Measurements from ENCODE around the gene LRIG3. TPM values are rescaled to one million over a fixed set of nuclear protein-coding genes. Genes with fewer than 3 reads are reported as not detected.

LRIG3 gene
- total and polyA plus RNA-seq, 9 of the 15 experiments (the other 6 are each of a cell fraction or from before 2014, with no cell fraction given), result 0.18 TPM; not detected in 8

GRCh38 chr12:58833853-58834252 is 86.5 kb downstream of the LRIG3 start:
- no peaks in the 10 kb centered on the region for H3K9me3 ChIP-seq (replicated peaks; ENCODE audit: control insufficient read depth, insufficient read depth, low read depth, low read length)
- H3K27me3 ChIP-seq (ENCODE audit: control insufficient read depth in 2 of 2, insufficient read depth in 2 of 2, low read length in 2 of 2), result no peaks in the 10 kb centered on the region
- POLR2A ChIA-PET, result no interaction called here
- H2AFZ ChIP-seq (ENCODE audit: low read depth, low read length), result no peak overlapping the region
- H3K4me2 ChIP-seq (ENCODE audit: insufficient read depth, low read length), result no peak overlapping the region
- no peaks in the 10 kb centered on the region for H3K79me2 ChIP-seq (ENCODE audit: control insufficient read depth, insufficient read depth, low read length)
- BruUV-seq (replicated peaks), result no TSS peak
- no peaks in the 10 kb centered on the region for H3K4me1 ChIP-seq (replicated peaks in 1 of 2; ENCODE audit: control insufficient read depth in 2 of 2, insufficient read depth in 2 of 2, low read length in 2 of 2)
- ATAC-seq (no peak), FAIRE-seq (no peak), DNase-seq (ENCODE audit: extremely low read depth in 1 of 4, low spot score in 3 of 4) (no peak)
- in situ Hi-C loops (cut with MboI), result no loop called here
- H3K4me3 ChIP-seq, result no peak overlapping the region
- CTCF ChIA-PET (ENCODE audit: low intra/inter-chr PET ratio), result no interaction called here
- H3K9me1 ChIP-seq (ENCODE audit: control insufficient read depth, insufficient read depth, low read length), result no peaks in the 10 kb centered on the region
- no peak overlapping the region for H3K27ac ChIP-seq (ENCODE audit: extremely low read depth, low read depth, low read length)
- intact Hi-C loops (cut with micrococcal nuclease), result no loop called here
- no peaks in the 10 kb centered on the region for H4K20me1 ChIP-seq (replicated peaks; ENCODE audit: control insufficient read depth, insufficient read depth, low read length)
- H3K9ac ChIP-seq (ENCODE audit: insufficient read depth in 1 of 2, low read depth in 2 of 2, low read length in 2 of 2), result no peak overlapping the region
- no peaks in the 10 kb centered on the region for H3K36me3 ChIP-seq (ENCODE audit: control insufficient read depth, insufficient read depth, low read length)
- WGBS (ENCODE audit: insufficient coverage, low coverage, missing lambda C conversion rate), result 0% methylated on average over 3 of the region's 3 CpGs
- TF ChIP-seq ZNF253 (CRISPR knock-in tag; conservative IDR thresholded peaks at IDR 0.05) (no peak), BACH1 (tag; IDR thresholded peaks at IDR 0.05) (no peak), TCF15 (CRISPR knock-in tag; IDR thresholded peaks at IDR 0.05) (no peak), ZNF143 (CRISPR knock-in tag; IDR thresholded peaks at IDR 0.05) (no peak), PTTG1 (tag; IDR thresholded peaks at IDR 0.05; ENCODE audit: low read depth) (no peak), ILF3 (IDR thresholded peaks at IDR 0.05; ENCODE audit: borderline replicate concordance) (no peak)

DNA sequence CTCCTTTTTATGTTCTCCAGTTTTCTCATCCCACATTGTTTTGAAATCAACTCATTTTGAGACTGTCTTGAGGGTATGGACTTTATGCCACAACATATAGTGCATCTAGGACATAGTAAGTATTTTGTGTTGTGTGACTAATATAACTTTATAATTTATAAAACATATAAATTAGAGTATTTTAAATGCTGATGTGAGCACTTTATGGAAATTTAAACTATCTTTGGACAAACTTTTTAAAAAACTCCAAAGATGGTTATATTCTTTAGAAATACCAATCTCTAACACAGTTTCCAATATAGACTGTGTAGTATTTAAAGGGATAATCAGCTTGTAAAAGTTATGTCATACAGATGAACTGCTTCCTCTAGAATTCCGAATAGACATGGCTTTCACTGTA is 87.4 kb downstream of the LRIG3 start:
- no peak for TF ChIP-seq ZNF174 (CRISPR knock-in tag; IDR thresholded peaks at IDR 0.05)
- no peak for TF ChIP-seq ZNF551 (CRISPR knock-in tag; IDR thresholded peaks at IDR 0.05)
- no peak for TF ChIP-seq HDAC6 (IDR thresholded peaks at IDR 0.05; ENCODE audit: low read depth, low read length)
- no peak for TF ChIP-seq CBFA2T3 (IDR thresholded peaks at IDR 0.05)
- TF ChIP-seq ZNF395 (CRISPR knock-in tag; IDR thresholded peaks at IDR 0.05), result no peak
- no peak for TF ChIP-seq TEAD2 (tag; IDR thresholded peaks at IDR 0.05)
- TF ChIP-seq PBX2 (CRISPR knock-in tag; IDR thresholded peaks at IDR 0.05; ENCODE audit: low read depth), result no peak
- no peak for TF ChIP-seq PBX2 (tag; conservative IDR thresholded peaks at IDR 0.05; ENCODE audit: low read depth)
- WGBS (ENCODE audit: insufficient coverage, low coverage, missing lambda C conversion rate), result 0% methylated on average over 1 of the region's 1 CpG
- H3K9me1 ChIP-seq (ENCODE audit: control insufficient read depth, insufficient read depth, low read length), result no peaks in the 10 kb centered on the region
- H2AFZ ChIP-seq (ENCODE audit: low read depth, low read length), result no peak overlapping the region
- intact Hi-C loops (cut with micrococcal nuclease), result no loop called here
- H3K4me1 ChIP-seq (replicated peaks in 1 of 2; ENCODE audit: control insufficient read depth in 2 of 2, insufficient read depth in 2 of 2, low read length in 2 of 2), result no peaks in the 10 kb centered on the region
- H4K20me1 ChIP-seq (replicated peaks; ENCODE audit: control insufficient read depth, insufficient read depth, low read length), result no peaks in the 10 kb centered on the region
- no TSS peak for BruUV-seq (replicated peaks)
- no peak overlapping the region for H3K4me3 ChIP-seq
- ATAC-seq (no peak), FAIRE-seq (no peak), DNase-seq (ENCODE audit: extremely low read depth in 1 of 4, low spot score in 3 of 4) (no peak)
- H3K79me2 ChIP-seq (ENCODE audit: control insufficient read depth, insufficient read depth, low read length), result no peaks in the 10 kb centered on the region
- no peak overlapping the region for H3K9ac ChIP-seq (ENCODE audit: insufficient read depth in 1 of 2, low read depth in 2 of 2, low read length in 2 of 2)
- no peaks in the 10 kb centered on the region for H3K27me3 ChIP-seq (ENCODE audit: control insufficient read depth in 2 of 2, insufficient read depth in 2 of 2, low read length in 2 of 2)
- CTCF ChIA-PET (ENCODE audit: low intra/inter-chr PET ratio), result no interaction called here
- H3K9me3 ChIP-seq (replicated peaks; ENCODE audit: control insufficient read depth, insufficient read depth, low read depth, low read length), result no peaks in the 10 kb centered on the region
- POLR2A ChIA-PET, result no interaction called here
- H3K36me3 ChIP-seq (ENCODE audit: control insufficient read depth, insufficient read depth, low read length), result no peaks in the 10 kb centered on the region
- no peak overlapping the region for H3K4me2 ChIP-seq (ENCODE audit: insufficient read depth, low read length)
- in situ Hi-C loops (cut with MboI), result no loop called here
- no peak overlapping the region for H3K27ac ChIP-seq (ENCODE audit: extremely low read depth, low read depth, low read length)

Measured in K562 (cell line).